A549 (cell line): ENCODE measurements around the gene PCYT1A. TPM values are rescaled to one million over a fixed set of nuclear protein-coding genes. Genes with fewer than 3 reads are reported as not detected.
"Not testable (repeated sequence)": the region's sequence is repeated elsewhere in the genome, so short reads cannot be mapped to it uniquely, and the experiment has no call there.

Experiments used
- ATAC-seq, 2 experiments: fragments of 200-7000 bp in 1 of 2; fragments of >200 bp in 1 of 2; cut with Nextera tagmentation in 1 of 2; cut with Tn5 transposase in 1 of 2; 3 replicates each; pipeline versions ENCODE4 v1.8.0 to v1.9.1; 2018 to 2020; ENCODE audit warnings: mild to moderate bottlenecking in 1 of 2, moderate library complexity in 1 of 2
- CTCF ChIA-PET: fragments of 300-600 bp; sonication (Branson Sonifier 250); formaldehyde crosslinking; extraction: SDS; loops from one replicate; lab custom pipeline; 2021; ENCODE audit warnings: antibody characterized with exemption, inconsistent platforms; lab: Yijun Ruan, JAX
- POLR2A ChIA-PET: fragments of 350-600 bp; formaldehyde crosslinking; extraction: SDS; loops from one replicate; lab custom pipeline; 2021; ENCODE audit warnings: antibody characterized with exemption, inconsistent platforms; lab: Yijun Ruan, JAX
- DNase-seq, 2 experiments: peaks; one replicate each; pipeline versions ENCODE4 v3.0.0 to v3.0.0-alpha.2; 2011 to 2016; ENCODE audit warnings: low read depth in 1 of 2, low spot score in 1 of 2
- FAIRE-seq: peaks from 2 replicates; lab custom pipeline; 2011; peaks lifted over from hg19 to GRCh38; lab: Jason Lieb, UNC
- H3K27ac ChIP-seq, 2 experiments: fragments of >200 bp; sonication (Bioruptor Twin); formaldehyde crosslinking; 3 replicates each; pipeline ENCODE4 v1.5.1; 2016 to 2017
- H3K4me1 ChIP-seq: fragments of >200 bp; sonication (Bioruptor Twin); formaldehyde crosslinking; 3 replicates; pipeline ENCODE4 v1.6.1; 2016
- H3K4me2 ChIP-seq: fragments of >200 bp; sonication (Bioruptor Twin); formaldehyde crosslinking; 3 replicates; pipeline ENCODE4 v1.6.1; 2016
- H3K4me3 ChIP-seq: fragments of >200 bp; sonication (Bioruptor Twin); formaldehyde crosslinking; 3 replicates; pipeline ENCODE4 v1.5.1; 2016
- H3K9me3 ChIP-seq: fragments of >200 bp; sonication (Bioruptor Twin); formaldehyde crosslinking; 3 replicates; pipeline ENCODE4 v1.6.1; 2016
- CBX8 ChIP-seq: fragments of 200-600 bp; sonication (generic); IDR thresholded peaks from 2 replicates; pipeline ENCODE4 v1.6.1; 2016
- CTCF ChIP-seq: fragments of >200 bp; sonication (Bioruptor Twin); formaldehyde crosslinking; IDR thresholded peaks from 3 replicates; pipeline ENCODE4 v1.5.1; 2016
- E2F6 ChIP-seq: IDR thresholded peaks from 2 replicates; pipeline ENCODE4 v1.6.1; 2012; ENCODE audit warnings: low read depth, borderline replicate concordance
- EHMT2 ChIP-seq: fragments of 200-600 bp; sonication (generic); IDR thresholded peaks from 2 replicates; pipeline ENCODE4 v1.6.1; 2016; ENCODE audit warnings: antibody characterized with exemption, low read depth, mild to moderate bottlenecking, moderate library complexity
- EP300 ChIP-seq, 2 experiments: fragments of >200 bp; sonication (Bioruptor Twin); formaldehyde crosslinking; IDR thresholded peaks; 2 replicates in 1 of 2; 3 replicates in 1 of 2; pipeline ENCODE4 v1.6.1; 2016 to 2017
- ESRRA ChIP-seq: fragments of 150-350 bp; IDR thresholded peaks from 2 replicates; pipeline ENCODE4 v1.6.1; 2014; ENCODE audit warnings: mild to moderate bottlenecking, low read length, borderline replicate concordance
- FOXS1 ChIP-seq: fragments of 250-450 bp; sonication (Bioruptor Pico); IDR thresholded peaks from 2 replicates; pipeline ENCODE4 v1.5.0; 2020; ENCODE audit warnings: mild to moderate bottlenecking, moderate library complexity
- HES2 ChIP-seq: fragments of >200 bp; sonication (Bioruptor Twin); formaldehyde crosslinking; IDR thresholded peaks from 2 replicates; pipeline ENCODE4 v1.6.1; 2016
- HOXA7 ChIP-seq: fragments of 250-450 bp; sonication (Bioruptor Pico); IDR thresholded peaks from 2 replicates; pipeline ENCODE4 v1.5.0; 2020; ENCODE audit warnings: mild to moderate bottlenecking, moderate library complexity
- HOXB13 ChIP-seq: fragments of 250-450 bp; sonication (Bioruptor Pico); IDR thresholded peaks from 2 replicates; pipeline ENCODE4 v1.5.0; 2020; ENCODE audit warnings: low read depth, mild to moderate bottlenecking, moderate library complexity
- JUN ChIP-seq, 2 experiments: fragments of >200 bp; sonication (Bioruptor Twin); formaldehyde crosslinking; IDR thresholded peaks; 2 replicates in 1 of 2; 3 replicates in 1 of 2; pipeline ENCODE4 v1.6.1; 2016 to 2017
- NFE2L2 ChIP-seq: fragments of 150-350 bp; conservative IDR thresholded peaks from 2 replicates; pipeline ENCODE4 v1.6.1; 2014; ENCODE audit warnings: low read length
- POLR2A ChIP-seq: IDR thresholded peaks from 2 replicates; pipeline ENCODE4 v1.6.1; 2012; ENCODE audit warnings: mild to moderate bottlenecking, low read length
- RAD21 ChIP-seq, 2 experiments: fragments of >200 bp in 1 of 2; sonication (Bioruptor Twin) in 1 of 2; formaldehyde crosslinking in 1 of 2; IDR thresholded peaks in 1 of 2; conservative IDR thresholded peaks in 1 of 2; 2 replicates in 1 of 2; 3 replicates in 1 of 2; pipeline ENCODE4 v1.6.1; 2012 to 2018; ENCODE audit warnings: inconsistent platforms in 1 of 2
- RARB ChIP-seq: fragments of 250-450 bp; sonication (Bioruptor Pico); IDR thresholded peaks from 2 replicates; pipeline ENCODE4 v1.8.0; 2021; ENCODE audit warnings: mild to moderate bottlenecking, moderate library complexity
- RNF2 ChIP-seq: fragments of 200-600 bp; sonication (generic); IDR thresholded peaks from 2 replicates; pipeline ENCODE4 v1.6.1; 2016; ENCODE audit warnings: low read depth, mild to moderate bottlenecking, antibody characterized with exemption, moderate library complexity, borderline replicate concordance
- SREBF2 ChIP-seq: fragments of 450-650 bp; IDR thresholded peaks from 2 replicates; pipeline ENCODE4 v1.6.1; 2014; ENCODE audit warnings: mild to moderate bottlenecking, moderate library complexity
- ZSCAN20 ChIP-seq: fragments of 250-450 bp; sonication (Bioruptor Pico); IDR thresholded peaks from 2 replicates; pipeline ENCODE4 v1.8.0; 2022; ENCODE audit warnings: mild to moderate bottlenecking, moderate library complexity
- WGBS: methylation state at CpG from one replicate; pipeline ENCODE4 v1.1.6; 2017; ENCODE audit errors: missing lambda C conversion rate; 5-methylcytosine and 5-hydroxymethylcytosine counted together
- polyA plus RNA-seq, 4 experiments: library from polyadenylated mRNA; depleted of rRNA in 3 of 4; stranded (reverse); fragments of >200 nt; fragmentation: RNase III in 1 of 4; extraction: RNeasy Plus Mini Kit Qiagen cat#74134 plus additional on column Dnase treatment in 1 of 4; gene quantifications; 2 replicates in 3 of 4; 3 replicates in 1 of 4; pipeline ENCODE4 v1.2.3, GENCODE V29; 2011 to 2017

Gene PCYT1A
- polyA plus RNA-seq, 2 of the 4 experiments (the other 2 are of a cell fraction) = 41.9 to 45.4 TPM

GRCh38 chr3:196246612-196247308 is 40.8 kb downstream of the PCYT1A start:
- no peak overlapping the region for H3K4me3 ChIP-seq
- TF ChIP-seq ESRRA (no peak), RNF2 (no peak), RARB (CRISPR knock-in tag) (no peak)
- no peak for ATAC-seq
- FAIRE-seq = no peak
- POLR2A ChIA-PET = interaction anchor here (0.6 kb wide), 1 partner anchor 30 kb away, joined by 3 read pairs; no protein-coding TSS in a partner anchor
- H3K9me3 ChIP-seq = no peaks in the 10 kb centered on the region
- no peaks in the 10 kb centered on the region for H3K4me1 ChIP-seq
- WGBS = 95% methylated on average over 9 of the region's 13 CpGs
- no peak overlapping the region for H3K27ac ChIP-seq
- DNase-seq = no peak
- CTCF ChIA-PET = interaction anchor here (0.8 kb wide), 1 partner anchor 12 kb away, joined by 3 read pairs; no protein-coding TSS in a partner anchor
- no peak overlapping the region for H3K4me2 ChIP-seq

GRCh38 chr3:196244166-196244565 is 43.4 kb downstream of the PCYT1A start:
- POLR2A ChIA-PET, H3K4me3 ChIP-seq, DNase-seq, ATAC-seq, H3K27ac ChIP-seq, CTCF ChIA-PET, H3K4me2 ChIP-seq, H3K9me3 ChIP-seq, FAIRE-seq, H3K4me1 ChIP-seq: not testable (repeated sequence)
- WGBS = 97% methylated on average over 6 of the region's 34 CpGs

- 94% methylated on average over 8 of the region's 8 CpGs for WGBS
- DNase-seq = no peak
- no peak overlapping the region for H3K4me3 ChIP-seq
- H3K4me1 ChIP-seq = no peaks in the 10 kb centered on the region
- H3K9me3 ChIP-seq = no peaks in the 10 kb centered on the region
- ATAC-seq = no peak
- FAIRE-seq = no peak
- H3K4me2 ChIP-seq = no peak overlapping the region
- POLR2A ChIA-PET = no interaction called here
- no peak overlapping the region for H3K27ac ChIP-seq
- CTCF ChIA-PET = interaction anchor here (0.7 to 1.7 kb wide), 2 partner anchors 12 to 227 kb away, joined by 3 to 9 read pairs; no protein-coding TSS in a partner anchor
- TF ChIP-seq HES2 (no peak), SREBF2 (no peak), FOXS1 (CRISPR knock-in tag) (no peak), ESRRA (no peak), POLR2A (no peak), HOXB13 (no peak), EHMT2 (no peak), CBX8 (no peak), RAD21 (conservative IDR thresholded peaks at IDR 0.05 in 1 of 2, IDR thresholded peaks at IDR 0.05 in 1 of 2) (no peak), NFE2L2 (no peak), CTCF (no peak), E2F6 (no peak), RARB (CRISPR knock-in tag) (no peak), JUN (IDR thresholded peaks at IDR 0.05) (no peak), HOXA7 (CRISPR knock-in tag) (no peak), ZSCAN20 (CRISPR knock-in tag) (no peak), EP300 (IDR thresholded peaks at IDR 0.05) (no peak)
- TF ChIP-seq, all 56 proteins: peak for 0
Observed at GRCh38 chr3:196241704-196242103, 45.8 kb downstream of the PCYT1A start.
